Skeletal muscle cell (primary cell): Measurements from ENCODE around the gene XPO5.

ENCODE experiments used
- DNase-seq: peaks from one replicate; pipeline ENCODE4 v3.0.0-alpha.2; 2010; ENCODE audit warnings: low read depth
- H3K4me3 ChIP-seq: 2 replicates; pipeline ENCODE4 v1.5.1; 2011; ENCODE audit warnings: low read depth, mild to moderate bottlenecking, control low read depth, low read length, moderate library complexity

The XPO5 gene

DNA sequence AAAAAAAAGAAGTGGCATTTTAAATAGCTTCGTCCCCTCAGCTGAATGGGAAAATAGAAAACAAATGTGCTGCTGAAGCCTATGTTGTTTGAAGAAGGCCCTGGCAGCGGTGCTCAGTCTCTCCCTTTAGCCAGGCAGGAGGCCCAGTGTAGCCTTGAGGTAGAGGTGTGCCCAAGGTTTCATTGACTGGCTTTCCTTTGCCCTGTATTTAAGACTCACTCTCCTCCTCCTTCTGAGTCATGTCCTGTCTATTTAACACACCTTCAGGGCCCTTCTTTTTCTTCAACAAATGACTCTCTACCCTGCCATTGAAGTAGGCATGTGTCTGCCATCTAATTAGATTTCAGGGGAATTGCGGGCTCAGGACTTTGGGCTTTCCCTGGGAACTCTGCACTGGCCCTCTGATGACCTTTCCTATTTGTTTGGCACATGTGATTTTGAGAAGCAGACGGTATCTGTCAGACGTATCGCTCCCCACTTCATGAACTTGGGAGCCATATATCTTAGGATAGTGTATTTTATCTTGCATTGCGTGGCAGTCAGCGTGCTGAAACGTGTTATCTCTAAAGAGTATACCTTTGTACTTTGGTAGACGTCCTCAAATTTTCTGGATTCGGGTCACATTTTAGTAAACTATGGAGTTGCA is 94.1 kb downstream of the XPO5 start:
- DNase-seq = no peak
- H3K4me3 ChIP-seq = no peak overlapping the region

DNA sequence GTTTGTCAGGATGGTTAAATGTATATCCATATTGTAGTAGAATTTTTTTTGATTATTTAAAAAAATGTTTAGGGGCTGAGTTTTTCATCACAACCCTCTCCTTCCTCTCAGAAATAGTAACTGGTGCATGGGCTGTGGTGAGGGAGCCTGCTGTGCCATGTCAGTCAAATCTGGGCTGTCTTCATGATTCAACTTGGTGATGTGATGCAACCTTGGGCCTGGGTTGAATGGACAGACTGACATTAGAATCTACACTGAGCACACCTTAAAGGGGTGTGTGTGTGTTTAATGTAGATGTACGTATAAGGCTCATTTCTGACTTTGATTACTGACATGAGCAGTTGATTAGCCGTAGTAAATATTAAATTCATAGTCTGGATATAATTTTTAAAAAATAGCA is 94.8 kb downstream of the XPO5 start:
- DNase-seq = no peak
- no peak overlapping the region for H3K4me3 ChIP-seq

DNA sequence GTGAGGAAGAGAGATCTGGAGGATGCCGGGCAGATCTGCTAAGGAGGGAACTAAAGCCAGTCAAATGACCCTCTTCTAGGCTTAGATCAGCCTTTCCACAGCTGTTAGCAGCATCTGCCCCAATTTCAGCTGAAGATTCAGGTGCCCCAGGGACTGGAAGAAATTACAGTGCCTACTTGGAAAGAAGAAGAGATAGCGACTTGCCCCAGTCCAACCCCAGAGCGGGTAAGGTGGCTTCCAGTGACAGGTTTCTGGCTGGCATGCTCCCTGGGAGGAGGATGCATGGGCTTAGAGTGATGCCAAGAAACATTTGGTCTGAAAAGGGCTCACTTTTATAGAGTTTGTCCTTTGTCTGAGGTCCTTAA is 97.8 kb downstream of the XPO5 start:
- no peak for DNase-seq
- H3K4me3 ChIP-seq = peak overlapping the region; percentile 80

DNA sequence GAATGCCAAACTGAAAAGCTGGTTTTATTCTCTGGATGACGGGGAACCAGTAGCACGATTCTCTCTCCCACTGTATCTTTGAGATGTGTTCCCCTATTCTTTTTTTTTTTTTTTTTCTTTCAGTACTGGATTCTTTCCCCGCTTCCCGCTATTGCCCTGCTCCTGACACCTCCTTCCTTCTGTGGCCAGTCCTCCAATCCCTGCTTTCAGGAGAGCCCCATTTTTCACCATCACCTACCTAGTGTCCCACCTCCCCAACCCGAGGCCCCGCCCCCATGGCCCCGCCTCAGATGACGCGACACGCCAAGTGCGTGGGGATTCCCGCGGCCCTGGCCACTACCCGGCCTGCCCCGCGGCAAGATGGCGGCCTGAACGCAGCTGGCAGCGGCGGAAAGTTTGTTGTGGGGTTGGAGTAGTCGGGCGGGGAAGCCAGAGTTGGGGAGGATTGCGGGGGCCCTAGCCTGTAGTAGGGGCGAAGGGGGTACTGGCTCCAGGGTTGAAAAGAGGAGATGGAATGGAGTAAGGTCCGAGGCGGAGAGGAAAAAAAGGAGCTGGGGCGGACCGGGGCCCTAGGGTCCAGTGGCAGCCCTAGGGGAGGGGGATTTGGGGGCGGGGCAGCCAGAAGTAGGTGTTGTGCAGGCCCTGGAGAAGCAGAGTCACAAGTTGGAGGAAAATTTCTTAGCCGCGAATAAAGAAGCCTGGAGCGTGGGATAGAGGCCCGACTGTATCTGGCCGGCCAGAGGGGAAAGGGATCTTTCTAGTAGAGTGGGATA is 98.4 kb downstream of the XPO5 start, which contains the start of gene TJAP1:
TJAP1 (plus strand) TSS at position 336 of the 773 bp plus-strand sequence. CDS start 21,432 bp downstream, outside the sequence.
- H3K4me3 ChIP-seq = peak within 1 kb of the TSS; percentile 80
- DNase-seq = peak; percentile 39

DNA sequence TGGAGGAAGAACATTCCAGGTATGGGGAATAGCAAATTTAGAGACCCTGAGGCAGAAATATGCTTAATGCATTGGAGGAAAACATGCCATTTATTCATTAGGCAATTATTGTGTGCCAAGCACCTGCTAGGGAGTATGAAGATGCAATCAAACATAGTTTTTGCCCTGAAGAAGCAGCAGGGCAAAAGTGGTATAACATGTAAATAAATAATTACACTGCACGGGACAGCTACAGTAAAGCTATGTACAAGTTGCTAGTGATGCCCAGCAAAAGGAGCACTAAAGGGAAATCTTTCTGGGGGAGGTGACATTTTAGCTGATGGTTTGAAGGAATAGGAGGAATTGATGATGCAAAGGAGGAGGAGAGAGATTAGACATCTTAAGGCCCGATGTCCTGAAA is 99.1 kb downstream of the XPO5 start:
- no peak for DNase-seq
- H3K4me3 ChIP-seq = peak overlapping the region; percentile 80

DNA sequence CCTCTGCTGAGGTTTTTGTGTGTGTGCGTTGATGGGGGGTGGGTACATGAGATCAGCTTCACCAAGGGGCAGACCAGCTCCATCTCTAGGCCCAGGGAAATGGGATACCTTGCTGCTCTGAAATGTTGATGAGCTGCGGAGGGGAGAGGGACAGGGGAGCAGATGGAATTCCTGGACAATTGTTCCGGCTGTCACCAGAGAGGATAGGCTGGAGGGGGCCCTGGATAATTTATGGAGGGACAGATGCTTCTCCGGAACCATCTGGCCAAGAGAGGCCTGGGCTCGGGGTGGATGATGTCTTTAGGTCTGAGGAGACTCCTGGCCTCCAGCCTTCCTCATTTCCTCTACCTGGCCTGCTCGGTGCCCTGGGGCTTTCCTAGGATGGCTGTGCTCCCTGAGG is 100.3 kb downstream of the XPO5 start:
- DNase-seq = no peak
- H3K4me3 ChIP-seq = no peak overlapping the region

DNA sequence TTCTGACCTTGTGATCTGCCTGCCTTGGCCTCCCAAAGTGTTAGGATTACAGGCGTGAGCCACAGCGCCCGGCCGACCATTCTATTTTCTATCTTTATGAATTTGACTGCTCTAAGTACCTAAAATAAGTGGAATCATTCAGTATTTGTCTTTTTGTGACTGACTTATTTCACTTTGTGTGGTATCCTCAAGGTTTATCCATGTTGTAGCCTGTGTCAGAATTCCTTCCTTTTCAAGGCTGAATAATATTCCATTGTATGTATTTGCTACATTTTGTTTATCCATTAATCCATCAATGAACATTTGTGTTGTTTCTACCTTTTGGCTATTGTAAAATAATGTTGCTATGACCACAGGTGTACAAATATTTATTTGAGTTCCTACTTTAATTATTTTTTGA is 103.3 kb downstream of the XPO5 start:
- no peak overlapping the region for H3K4me3 ChIP-seq
- DNase-seq = no peak
